ENCODE measurements around the gene UXS1.

- TF ChIP-seq, protein P1, sequence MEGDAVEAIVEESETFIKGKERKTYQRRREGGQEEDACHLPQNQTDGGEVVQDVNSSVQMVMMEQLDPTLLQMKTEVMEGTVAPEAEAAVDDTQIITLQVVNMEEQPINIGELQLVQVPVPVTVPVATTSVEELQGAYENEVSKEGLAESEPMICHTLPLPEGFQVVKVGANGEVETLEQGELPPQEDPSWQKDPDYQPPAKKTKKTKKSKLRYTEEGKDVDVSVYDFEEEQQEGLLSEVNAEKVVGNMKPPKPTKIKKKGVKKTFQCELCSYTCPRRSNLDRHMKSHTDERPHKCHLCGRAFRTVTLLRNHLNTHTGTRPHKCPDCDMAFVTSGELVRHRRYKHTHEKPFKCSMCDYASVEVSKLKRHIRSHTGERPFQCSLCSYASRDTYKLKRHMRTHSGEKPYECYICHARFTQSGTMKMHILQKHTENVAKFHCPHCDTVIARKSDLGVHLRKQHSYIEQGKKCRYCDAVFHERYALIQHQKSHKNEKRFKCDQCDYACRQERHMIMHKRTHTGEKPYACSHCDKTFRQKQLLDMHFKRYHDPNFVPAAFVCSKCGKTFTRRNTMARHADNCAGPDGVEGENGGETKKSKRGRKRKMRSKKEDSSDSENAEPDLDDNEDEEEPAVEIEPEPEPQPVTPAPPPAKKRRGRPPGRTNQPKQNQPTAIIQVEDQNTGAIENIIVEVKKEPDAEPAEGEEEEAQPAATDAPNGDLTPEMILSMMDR (conservative IDR thresholded peaks at IDR 0.05; ENCODE audit: low read length) = no peak
- TF ChIP-seq EZH2phosphoT487 (IDR thresholded peaks at IDR 0.05; ENCODE audit: borderline replicate concordance) = no peak
These were observed 85.3 kb downstream of the UXS1 start for GRCh38 chr2:106108791-106109190.

All from Loucy (cell line).